GM23248 (cell line): ENCODE data around the gene LRP2. TPM values are rescaled to one million over a fixed set of nuclear protein-coding genes. Genes with fewer than 3 reads are reported as not detected.
A peak's percentile ranks its signal among the peaks of the same experiment; 100 is the strongest.

Source experiments
- DNase-seq: peaks from one replicate; pipeline ENCODE4 v3.0.0-alpha.2; 2015
- H2AFZ ChIP-seq: fragments of 200-600 bp; sonication (generic); 2 replicates; pipeline ENCODE4 v1.6.1; 2016; ENCODE audit warnings: antibody characterized with exemption
- H3F3A ChIP-seq: fragments of 200-600 bp; sonication (generic); 2 replicates; pipeline ENCODE4 v1.6.1; 2016; ENCODE audit warnings: mild to moderate bottlenecking, antibody characterized with exemption, mixed run types; ENCODE audit not compliant: insufficient read depth
- H3K27ac ChIP-seq: fragments of 200-600 bp; sonication (generic); 2 replicates; pipeline ENCODE4 v1.5.1; 2016; ENCODE audit warnings: mild to moderate bottlenecking
- H3K27me3 ChIP-seq: fragments of 200-600 bp; sonication (generic); replicated peaks from 2 replicates; pipeline ENCODE4 v1.6.1; 2016; ENCODE audit warnings: mild to moderate bottlenecking; ENCODE audit not compliant: insufficient read depth
- H3K36me3 ChIP-seq: fragments of 200-600 bp; sonication (generic); 2 replicates; pipeline ENCODE4 v1.6.1; 2016; ENCODE audit warnings: low read depth, mild to moderate bottlenecking
- H3K4me1 ChIP-seq: fragments of 200-600 bp; sonication (generic); 2 replicates; pipeline ENCODE4 v1.6.1; 2016; ENCODE audit warnings: mild to moderate bottlenecking; ENCODE audit not compliant: insufficient read depth
- H3K4me2 ChIP-seq: fragments of 200-600 bp; sonication (generic); one replicate; pipeline ENCODE4 v1.6.1; 2016; ENCODE audit warnings: mild to moderate bottlenecking; ENCODE audit not compliant: unreplicated experiment
- H3K4me3 ChIP-seq: fragments of 200-600 bp; sonication (generic); 2 replicates; pipeline ENCODE4 v1.5.1; 2016; ENCODE audit warnings: mild to moderate bottlenecking
- H3K79me2 ChIP-seq: fragments of 200-600 bp; sonication (generic); 2 replicates; pipeline ENCODE4 v1.6.1; 2016; ENCODE audit warnings: mild to moderate bottlenecking; ENCODE audit not compliant: insufficient read depth
- H3K9ac ChIP-seq: fragments of 200-600 bp; sonication (generic); 2 replicates; pipeline ENCODE4 v1.6.1; 2016; ENCODE audit warnings: mild to moderate bottlenecking
- H3K9me2 ChIP-seq: fragments of 200-600 bp; sonication (generic); 2 replicates; pipeline ENCODE4 v1.6.1; 2016; ENCODE audit warnings: mixed run types, mild to moderate bottlenecking, moderate library complexity; ENCODE audit not compliant: insufficient read depth
- H3K9me3 ChIP-seq: fragments of 200-600 bp; sonication (generic); one replicate; pipeline ENCODE4 v1.6.1; 2017; ENCODE audit warnings: low read depth
- H4K20me1 ChIP-seq: fragments of 200-600 bp; sonication (generic); 2 replicates; pipeline ENCODE4 v1.6.0; 2016; ENCODE audit not compliant: insufficient read depth
- EZH2 ChIP-seq: fragments of 200-600 bp; sonication (generic); IDR thresholded peaks from 2 replicates; pipeline ENCODE4 v1.6.1; 2018; ENCODE audit warnings: antibody characterized with exemption, mild to moderate bottlenecking; ENCODE audit not compliant: insufficient read depth, poor library complexity, severe bottlenecking
- EZH2phosphoT487 ChIP-seq: fragments of 200-600 bp; sonication (generic); IDR thresholded peaks from 2 replicates; pipeline ENCODE4 v1.6.1; 2018; ENCODE audit warnings: antibody characterized with exemption, moderate library complexity, mild to moderate bottlenecking, low read depth; ENCODE audit not compliant: insufficient read depth
- WGBS, 2 experiments: methylation state at CpG; one replicate each; pipeline ENCODE4 v1.1.6; 2015 to 2017; ENCODE audit warnings: low lambda C conversion rate in 2 of 2, low coverage in 1 of 2; ENCODE audit errors: missing lambda C conversion rate in 2 of 2; 5-methylcytosine and 5-hydroxymethylcytosine counted together
- in situ Hi-C: fragments of 300-500 bp; cut with MboI; formaldehyde crosslinking; loops from 2 replicates; pipeline ENCODE4 v1.15.0; 2020
- polyA plus RNA-seq: library from polyadenylated mRNA; unstranded; fragments of >200 nt; fragmentation: Nextera tagmentation; extraction: Ambion mirVana; gene quantifications from 2 replicates; pipeline ENCODE4 v1.2.1, GENCODE V29; 2016
- total RNA-seq: library from RNA; depleted of rRNA; stranded (reverse); fragments of >200 nt; shearing (Covaris generic); gene quantifications from 2 replicates; pipeline ENCODE4 v1.2.3, GENCODE V29; 2014

LRP2 gene
- total and polyA plus RNA-seq, 2 experiments from 2014 or later: not detected

DNA sequence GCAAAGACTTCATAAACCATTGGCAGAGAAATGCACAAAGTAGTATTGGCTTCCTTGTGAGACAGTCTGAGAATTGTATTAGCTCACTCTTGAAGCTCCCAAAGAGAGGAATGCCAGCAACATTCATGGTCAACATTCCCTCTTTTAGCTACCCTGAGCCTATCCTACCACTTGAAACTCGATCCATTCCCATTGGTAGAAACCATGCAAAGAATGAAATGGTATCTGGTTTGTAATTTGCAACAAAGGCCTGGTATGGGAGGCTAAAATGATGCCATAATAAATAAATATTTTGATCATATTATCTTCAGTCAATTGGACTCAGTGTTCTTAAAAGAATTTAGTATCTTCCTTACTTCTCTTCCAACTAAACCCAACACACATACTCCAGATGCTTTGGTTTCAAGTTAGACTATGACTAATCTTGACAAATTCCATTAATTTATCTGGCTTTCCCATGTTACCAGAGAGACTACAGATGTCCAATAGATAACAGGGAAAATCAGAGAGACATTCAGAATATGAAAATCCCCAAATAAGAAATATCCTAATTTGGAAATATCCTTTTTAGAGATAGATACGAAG is 190.1 kb downstream of the LRP2 start:
- Histone ChIP-seq H3F3A (no peaks in the 10 kb centered on the region), H3K79me2 (no peaks in the 10 kb centered on the region), H3K9me3 (no peaks in the 10 kb centered on the region), H3K9ac (no peak overlapping the region), H3K27me3 (no peaks in the 10 kb centered on the region), H3K4me3 (no peak overlapping the region), H2AFZ (no peak overlapping the region), H3K9me2 (no peaks in the 10 kb centered on the region), H3K4me2 (no peak overlapping the region), H3K27ac (no peak overlapping the region), H3K4me1 (no peaks in the 10 kb centered on the region), H4K20me1 (no peaks in the 10 kb centered on the region), H3K36me3 (no peaks in the 10 kb centered on the region)
- in situ Hi-C loops: no loop called here
- no peak for TF ChIP-seq EZH2phosphoT487
- TF ChIP-seq EZH2: no peak
- DNase-seq: peak; percentile 3
- 1 to 13% methylated on average over 2 of the region's 2 CpGs for WGBS, 2 experiments

DNA sequence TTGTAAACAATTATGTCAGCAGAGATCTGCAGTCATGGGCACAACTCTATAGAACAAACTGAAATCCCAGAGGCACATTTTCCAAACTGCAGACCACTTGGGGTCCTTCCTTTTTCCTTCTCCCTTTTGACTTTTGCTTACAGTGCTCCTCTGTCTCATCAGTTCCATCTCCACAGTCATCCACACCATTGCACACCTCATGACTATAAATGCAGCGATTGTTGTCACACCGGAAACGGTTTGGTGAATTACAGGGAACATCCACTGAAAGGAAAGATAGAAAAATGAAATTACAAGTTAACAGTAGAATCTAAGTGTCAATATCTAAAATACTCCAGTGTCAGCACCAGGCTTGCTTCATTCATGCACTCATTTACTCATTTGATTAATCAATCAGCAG is 196.5 kb downstream of the LRP2 start:
- Histone ChIP-seq H3K9me2 (no peaks in the 10 kb centered on the region), H3K4me3 (no peak overlapping the region), H3K79me2 (no peaks in the 10 kb centered on the region), H3K27ac (no peak overlapping the region), H3K27me3 (no peaks in the 10 kb centered on the region), H2AFZ (no peak overlapping the region), H3F3A (no peaks in the 10 kb centered on the region), H3K9me3 (no peaks in the 10 kb centered on the region), H3K4me2 (no peak overlapping the region), H3K36me3 (no peaks in the 10 kb centered on the region), H4K20me1 (no peaks in the 10 kb centered on the region), H3K4me1 (no peaks in the 10 kb centered on the region), H3K9ac (no peak overlapping the region)
- 47 to 48% methylated on average over 3 of the region's 3 CpGs for WGBS, 2 experiments
- no peak for TF ChIP-seq EZH2phosphoT487
- TF ChIP-seq EZH2: no peak
- DNase-seq: no peak
- in situ Hi-C loops: no loop called here

DNA sequence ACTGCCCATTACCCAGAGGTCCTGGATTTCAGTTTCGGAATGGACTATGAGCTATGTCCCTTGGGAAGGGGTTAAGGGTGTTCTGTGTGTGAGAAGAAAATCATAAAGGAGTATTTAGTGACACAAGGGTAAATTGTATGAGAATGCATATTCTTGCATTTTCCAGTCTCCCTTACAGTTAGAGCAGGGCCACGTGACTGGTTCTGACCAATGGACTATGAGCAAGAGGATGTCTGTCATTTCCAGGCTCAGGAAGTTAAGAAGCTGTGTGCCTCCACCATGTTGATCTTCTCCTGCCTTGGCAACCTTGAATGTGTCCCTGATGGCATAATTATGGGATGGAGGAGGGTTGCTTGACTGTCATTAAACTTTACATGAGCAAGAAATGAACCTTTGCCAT is 198.0 kb downstream of the LRP2 start:
- no peaks in the 10 kb centered on the region for H4K20me1 ChIP-seq
- no peak overlapping the region for H3K9ac ChIP-seq
- no peak for TF ChIP-seq EZH2phosphoT487
- no peak for TF ChIP-seq EZH2
- in situ Hi-C loops: no loop called here
- H3K79me2 ChIP-seq: no peaks in the 10 kb centered on the region
- no peak overlapping the region for H3K27ac ChIP-seq
- no peaks in the 10 kb centered on the region for H3K27me3 ChIP-seq
- H3K4me1 ChIP-seq: no peaks in the 10 kb centered on the region
- no peaks in the 10 kb centered on the region for H3K9me2 ChIP-seq
- WGBS, 2 experiments: 3 to 11% methylated on average over 2 of the region's 2 CpGs
- no peaks in the 10 kb centered on the region for H3F3A ChIP-seq
- no peak overlapping the region for H2AFZ ChIP-seq
- no peaks in the 10 kb centered on the region for H3K9me3 ChIP-seq
- no peak overlapping the region for H3K4me2 ChIP-seq
- DNase-seq: no peak
- H3K36me3 ChIP-seq: no peaks in the 10 kb centered on the region
- no peak overlapping the region for H3K4me3 ChIP-seq

DNA sequence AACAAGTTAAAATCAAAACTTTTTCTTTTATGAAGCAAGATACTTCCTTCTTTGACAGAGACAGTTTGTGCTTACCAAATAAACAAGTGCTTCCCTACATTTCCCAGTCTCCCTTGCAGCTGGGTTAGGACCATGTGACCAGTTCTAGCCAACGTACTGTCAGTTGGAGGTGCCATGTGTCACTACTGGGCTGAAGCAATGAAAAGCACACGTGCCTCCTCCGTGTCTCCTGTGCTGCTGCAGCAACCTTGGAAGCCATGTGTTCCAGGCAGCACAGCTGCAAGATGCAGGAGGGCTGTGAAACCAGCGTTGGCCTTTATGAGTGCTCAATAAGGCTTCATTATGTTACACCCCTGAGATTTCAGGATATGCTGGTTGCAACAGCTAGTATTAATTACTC is 199.7 kb downstream of the LRP2 start:
- Histone ChIP-seq H3K9me2 (no peaks in the 10 kb centered on the region), H3K4me3 (no peak overlapping the region), H3K27me3 (no peaks in the 10 kb centered on the region), H3K4me1 (no peaks in the 10 kb centered on the region), H3K9ac (no peak overlapping the region), H3F3A (no peaks in the 10 kb centered on the region), H3K36me3 (no peaks in the 10 kb centered on the region), H3K4me2 (no peak overlapping the region), H4K20me1 (no peaks in the 10 kb centered on the region), H3K9me3 (no peaks in the 10 kb centered on the region), H3K79me2 (no peaks in the 10 kb centered on the region), H2AFZ (no peak overlapping the region), H3K27ac (no peak overlapping the region)
- DNase-seq: no peak
- in situ Hi-C loops: no loop called here
- TF ChIP-seq EZH2 (no peak), EZH2phosphoT487 (no peak)
- 3 to 9% methylated on average over 4 of the region's 4 CpGs for WGBS, 2 experiments
